Measurements from ENCODE around the gene BCL2A1.
"Not testable (repeated sequence)": the region's sequence is repeated elsewhere in the genome, so short reads cannot be mapped to it uniquely, and the experiment has no call there.

The BCL2A1 gene

GRCh38 chr15:79970624-79971434 lies at the start of gene BCL2A1:
BCL2A1 (minus strand) TSS chr15:79971196; CDS start chr15:79971119, 77 bp downstream.
- TF ChIP-seq, protein P1, sequence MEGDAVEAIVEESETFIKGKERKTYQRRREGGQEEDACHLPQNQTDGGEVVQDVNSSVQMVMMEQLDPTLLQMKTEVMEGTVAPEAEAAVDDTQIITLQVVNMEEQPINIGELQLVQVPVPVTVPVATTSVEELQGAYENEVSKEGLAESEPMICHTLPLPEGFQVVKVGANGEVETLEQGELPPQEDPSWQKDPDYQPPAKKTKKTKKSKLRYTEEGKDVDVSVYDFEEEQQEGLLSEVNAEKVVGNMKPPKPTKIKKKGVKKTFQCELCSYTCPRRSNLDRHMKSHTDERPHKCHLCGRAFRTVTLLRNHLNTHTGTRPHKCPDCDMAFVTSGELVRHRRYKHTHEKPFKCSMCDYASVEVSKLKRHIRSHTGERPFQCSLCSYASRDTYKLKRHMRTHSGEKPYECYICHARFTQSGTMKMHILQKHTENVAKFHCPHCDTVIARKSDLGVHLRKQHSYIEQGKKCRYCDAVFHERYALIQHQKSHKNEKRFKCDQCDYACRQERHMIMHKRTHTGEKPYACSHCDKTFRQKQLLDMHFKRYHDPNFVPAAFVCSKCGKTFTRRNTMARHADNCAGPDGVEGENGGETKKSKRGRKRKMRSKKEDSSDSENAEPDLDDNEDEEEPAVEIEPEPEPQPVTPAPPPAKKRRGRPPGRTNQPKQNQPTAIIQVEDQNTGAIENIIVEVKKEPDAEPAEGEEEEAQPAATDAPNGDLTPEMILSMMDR (conservative IDR thresholded peaks at IDR 0.05; ENCODE audit: low read depth, low read length), result no peak
- peak; percentile 87 for DNase-seq (ENCODE audit: low read depth)
- peak within 1 kb of the TSS; percentile 5 for H3K4me3 ChIP-seq (ENCODE audit: low read depth, low read length)

GRCh38 chr15:80020731-80021130 lies 49.7 kb upstream of the BCL2A1 start:
- TF ChIP-seq, protein P1 (conservative IDR thresholded peaks at IDR 0.05; ENCODE audit: low read depth, low read length), result no peak
- no peak overlapping the region for H3K4me3 ChIP-seq (ENCODE audit: low read depth, low read length)
- no peak for DNase-seq (ENCODE audit: low read depth)

- not testable (repeated sequence) for H3K4me3 ChIP-seq (ENCODE audit: low read depth, low read length); DNase-seq (ENCODE audit: low read depth)
Measured at GRCh38 chr15:80020149-80020548, 49.2 kb upstream of the BCL2A1 start.

- H3K4me3 ChIP-seq (ENCODE audit: low read depth, low read length), result no peak overlapping the region
- TF ChIP-seq, protein P1 (conservative IDR thresholded peaks at IDR 0.05; ENCODE audit: low read depth, low read length), result no peak
- no peak for DNase-seq (ENCODE audit: low read depth)
Measured at GRCh38 chr15:80019168-80019745, 48.3 kb upstream of the BCL2A1 start.

DNA sequence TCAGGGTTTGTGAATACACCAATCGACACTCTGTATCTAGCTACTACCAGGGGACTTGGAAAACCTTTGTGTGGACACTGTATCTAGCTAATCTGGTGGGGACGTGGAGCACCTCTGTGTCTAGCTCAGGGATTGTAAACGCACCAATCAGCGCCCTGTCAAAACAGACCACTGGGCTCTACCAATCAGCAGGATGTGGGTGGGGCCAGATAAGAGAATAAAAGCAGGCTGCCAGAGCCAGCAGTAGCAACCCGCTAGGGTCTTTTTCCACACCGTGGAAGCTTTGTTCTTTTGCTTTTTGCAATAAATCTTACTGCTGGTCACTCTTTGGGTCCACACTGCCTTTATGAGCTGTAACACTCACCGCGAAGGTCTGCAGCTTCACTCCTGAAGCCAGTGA lies 46.1 kb upstream of the BCL2A1 start:
- not testable (repeated sequence) for DNase-seq (ENCODE audit: low read depth)

DNA sequence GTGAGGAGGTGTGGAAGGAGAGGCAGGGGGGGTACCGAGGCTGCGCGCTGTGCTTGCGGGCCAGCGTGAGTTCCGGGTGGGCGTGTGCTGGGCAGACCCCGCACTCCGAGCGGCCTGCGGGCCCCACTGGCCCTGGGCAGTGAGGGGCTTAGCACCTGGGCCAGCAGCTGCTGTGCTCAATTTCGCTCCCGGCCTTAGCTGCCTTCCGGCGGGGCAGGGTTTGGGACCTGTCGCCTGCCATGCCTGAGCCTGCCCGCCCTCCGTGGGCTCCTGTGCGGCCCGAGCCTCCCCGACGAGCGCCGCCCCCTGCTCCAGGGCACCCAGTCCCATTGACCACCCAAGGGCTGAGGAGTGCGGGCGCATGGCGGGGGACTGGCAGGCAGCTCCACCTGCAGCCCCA lies 45.5 kb upstream of the BCL2A1 start:
- DNase-seq (ENCODE audit: low read depth); H3K4me3 ChIP-seq (ENCODE audit: low read depth, low read length): not testable (repeated sequence)

More for the DNA sequence above, 46.1 kb upstream of the BCL2A1 start:
- not testable (repeated sequence) for H3K4me3 ChIP-seq (ENCODE audit: low read depth, low read length)

- peak; percentile 5 for DNase-seq (ENCODE audit: low read depth)
- no peak overlapping the region for H3K4me3 ChIP-seq (ENCODE audit: low read depth, low read length)
- TF ChIP-seq, protein P1 (conservative IDR thresholded peaks at IDR 0.05; ENCODE audit: low read depth, low read length), result no peak
Measured at GRCh38 chr15:80015156-80015555, 44.2 kb upstream of the BCL2A1 start.

DNA sequence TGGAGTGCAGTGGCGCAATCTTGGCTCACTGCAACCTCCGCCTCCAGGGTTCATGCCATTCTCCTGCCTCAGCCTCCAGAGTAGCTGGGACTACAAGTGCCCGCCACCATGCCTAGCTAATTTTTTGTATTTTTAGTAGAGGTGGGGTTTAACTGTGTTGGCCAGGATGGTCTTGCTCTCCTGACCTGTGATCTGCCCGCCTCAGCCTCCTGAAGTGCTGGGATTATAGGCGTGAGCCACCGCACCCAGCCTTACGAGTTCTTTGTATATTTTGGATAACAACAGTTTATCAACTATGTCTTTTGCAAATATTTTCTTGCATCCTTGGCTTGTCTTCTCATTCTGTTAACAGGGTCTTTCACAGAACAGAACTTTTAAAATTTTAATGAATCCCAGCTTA lies 43.2 kb upstream of the BCL2A1 start:
- H3K4me3 ChIP-seq (ENCODE audit: low read depth, low read length); DNase-seq (ENCODE audit: low read depth): not testable (repeated sequence)

DNA sequence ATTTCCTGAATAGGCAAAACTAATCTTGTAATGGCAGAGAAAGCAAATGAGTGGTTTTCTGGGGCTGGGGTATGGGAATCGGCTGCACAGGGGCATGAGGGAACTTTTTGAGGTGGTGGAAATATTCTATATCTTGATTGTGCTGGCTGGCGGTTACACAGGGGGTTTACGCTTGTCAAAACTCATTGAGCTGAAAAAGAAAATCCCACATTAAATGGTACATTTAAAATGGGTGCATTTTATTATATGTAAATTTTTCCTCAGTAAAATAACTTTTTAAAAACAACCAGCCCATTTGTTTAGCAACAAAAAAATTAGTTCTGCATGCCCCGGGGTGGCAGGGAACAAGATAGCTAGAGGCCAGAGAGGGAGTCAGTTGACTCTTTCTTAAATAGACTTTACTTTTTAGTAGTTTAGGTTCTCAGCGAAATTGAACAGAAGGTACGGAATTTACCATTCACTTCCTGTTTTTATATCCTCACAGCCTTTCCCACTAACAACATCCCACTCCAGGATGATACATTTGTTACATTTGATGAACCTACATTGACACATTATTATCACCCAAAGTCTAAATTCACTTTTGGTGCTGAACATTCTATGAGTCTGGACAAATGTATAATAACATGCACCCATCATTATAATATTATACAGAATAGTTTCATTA lies 41.2 kb upstream of the BCL2A1 start:
- TF ChIP-seq, protein P1 (conservative IDR thresholded peaks at IDR 0.05; ENCODE audit: low read depth, low read length), result no peak
- DNase-seq (ENCODE audit: low read depth), result no peak

More for the DNA sequence above, 41.2 kb upstream of the BCL2A1 start:
- H3K4me3 ChIP-seq (ENCODE audit: low read depth, low read length), result no peak overlapping the region
